Activated CD4-positive, alpha-beta T cell treated with anti-CD3 and anti-CD28 coated beads for 48 hours (primary cell): ENCODE results near the gene DNAJC8.

Experiments used
- DNase-seq: peaks from one replicate; pipeline ENCODE4 v3.0.0-alpha.2; 2020

The DNAJC8 gene

DNA sequence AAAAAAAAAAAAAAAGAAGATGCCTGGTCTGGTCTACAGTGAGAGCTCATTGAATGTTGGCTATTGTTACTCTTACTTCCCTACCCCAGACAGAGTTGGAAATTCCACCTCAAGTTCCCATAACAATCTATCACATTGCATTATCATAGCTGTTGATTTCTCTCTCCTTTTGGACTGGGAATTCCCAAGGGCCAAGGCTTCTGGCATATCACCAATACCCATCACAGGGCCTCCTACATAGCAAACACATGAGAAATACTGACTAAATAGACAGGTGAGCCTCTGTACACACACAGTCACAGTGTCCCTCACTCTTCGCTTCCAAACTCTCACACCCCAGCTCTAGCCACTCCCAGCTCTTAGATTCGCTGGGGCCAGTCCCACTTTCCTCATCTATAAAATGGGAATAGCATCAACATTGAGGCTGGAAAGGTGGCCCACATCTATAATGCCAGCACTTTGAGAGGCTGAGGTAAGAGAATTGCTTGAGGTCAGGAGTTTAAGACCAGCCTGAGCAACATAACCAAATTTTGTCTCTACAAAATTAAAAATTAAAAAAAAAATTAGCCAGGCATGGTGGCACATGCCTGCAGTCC lies 62.7 kb downstream of the DNAJC8 start:
- DNase-seq = no peak

DNA sequence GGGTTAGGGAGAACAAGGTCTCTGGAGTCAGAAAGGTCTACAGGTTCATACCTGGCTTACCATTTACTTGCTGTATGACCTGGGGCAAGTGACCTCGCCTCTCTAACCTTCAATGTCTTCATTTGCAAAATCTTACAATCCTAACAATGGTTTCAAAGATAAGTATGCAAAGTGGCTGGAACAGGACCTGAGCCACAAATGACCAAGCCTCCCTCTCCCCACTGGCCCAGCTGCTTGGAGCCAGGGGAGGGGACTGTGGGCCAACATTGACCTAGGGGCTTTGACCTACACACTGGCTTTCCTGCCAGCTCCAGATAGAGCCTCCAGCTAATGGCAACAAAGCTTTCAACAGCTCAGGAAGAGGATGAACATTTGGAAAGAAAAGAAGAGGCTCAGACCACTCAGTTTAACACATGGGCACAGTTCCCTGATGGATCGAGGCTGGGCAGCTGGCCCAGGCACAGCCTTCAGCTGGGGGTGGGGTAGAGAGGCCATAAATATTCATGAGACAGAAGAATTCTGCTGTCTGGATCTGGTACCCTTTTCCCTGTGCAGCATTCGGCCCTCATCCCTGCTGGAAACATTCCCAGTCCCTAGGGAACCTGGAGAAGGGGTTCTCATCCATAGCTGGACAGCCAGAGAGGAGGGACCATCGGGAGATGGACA lies 69.2 kb downstream of the DNAJC8 start:
- no peak for DNase-seq

DNA sequence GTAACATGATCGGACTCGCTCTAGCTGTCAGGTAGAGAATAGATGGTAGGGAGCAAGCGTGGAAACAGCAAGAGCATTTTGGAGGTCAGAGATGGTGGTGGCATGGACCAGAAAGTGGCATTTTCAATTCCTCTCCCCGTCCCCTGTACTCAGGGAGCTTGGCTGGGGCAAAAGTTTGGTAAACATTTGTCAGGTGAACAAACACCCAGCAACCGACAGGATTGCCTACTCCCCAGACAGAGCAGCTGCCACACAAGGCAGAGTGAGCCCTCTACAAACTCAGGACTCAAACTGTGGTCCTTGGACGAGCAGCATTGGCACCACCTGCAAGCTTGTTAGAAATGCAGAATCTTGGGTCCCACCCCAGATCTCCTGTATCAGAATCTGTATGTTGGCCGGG lies 70.7 kb downstream of the DNAJC8 start:
- no peak for DNase-seq

DNA sequence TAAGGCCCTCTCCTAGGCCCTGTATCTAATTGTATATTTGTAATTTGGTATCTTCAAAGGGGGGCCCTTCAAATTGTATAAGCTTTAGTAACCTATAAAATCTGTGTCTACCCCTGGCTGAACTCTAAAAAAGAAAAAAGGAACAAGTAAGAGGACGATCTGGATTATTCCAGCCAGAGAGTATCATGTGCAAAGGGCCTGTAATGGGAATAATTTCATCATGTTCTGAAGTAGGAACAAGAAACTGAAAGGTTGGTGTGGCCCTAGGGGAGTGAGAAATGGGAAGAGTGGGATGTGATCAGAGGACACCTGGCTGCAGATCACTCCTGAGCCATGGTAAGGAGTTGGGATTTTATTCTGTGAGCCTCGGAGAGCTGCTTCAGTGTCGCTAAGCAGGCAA lies 71.1 kb downstream of the DNAJC8 start:
- DNase-seq = no peak

DNA sequence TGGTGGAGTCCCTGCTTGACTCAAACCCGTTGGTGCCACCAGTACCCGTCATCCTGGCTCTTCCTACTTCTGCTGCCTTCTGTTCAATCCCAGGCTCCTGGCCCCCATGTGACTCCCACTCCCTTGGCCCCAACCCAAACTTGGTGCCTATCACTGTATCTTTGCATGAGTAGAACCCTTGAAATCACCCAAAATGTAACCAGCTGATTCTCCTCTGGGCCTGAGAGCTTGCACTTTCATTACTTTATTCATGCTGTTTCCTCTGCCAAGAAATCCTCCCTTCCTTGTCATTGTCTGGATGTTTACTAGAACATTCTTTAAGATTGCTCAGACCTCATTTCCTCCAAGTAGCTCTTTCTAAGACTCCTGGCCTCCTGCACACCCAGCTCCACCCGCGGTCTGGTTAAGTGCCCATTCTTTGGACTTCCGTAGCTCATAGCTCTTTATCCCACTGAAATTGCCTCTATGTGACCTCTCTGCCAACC lies 72.0 kb downstream of the DNAJC8 start:
- DNase-seq = no peak

DNA sequence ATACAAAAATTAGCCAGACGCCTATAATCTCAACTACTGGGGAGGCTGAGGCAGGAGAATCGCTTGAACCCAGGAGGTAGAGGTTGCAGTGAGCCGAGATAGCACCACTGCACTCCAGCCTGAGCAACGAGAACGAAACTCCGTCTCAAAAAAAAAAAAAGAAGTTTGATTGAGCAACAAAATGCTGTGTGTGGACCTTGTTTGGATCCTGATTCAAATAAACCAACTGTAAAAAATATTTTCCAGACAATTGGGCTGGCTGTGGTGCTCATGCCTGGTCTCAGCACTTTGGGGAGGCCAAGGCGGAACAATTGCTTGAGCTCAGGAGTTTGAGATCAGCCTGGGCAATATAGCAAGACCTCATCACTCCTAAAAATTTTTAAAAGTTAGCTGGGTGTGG lies 73.1 kb downstream of the DNAJC8 start:
- DNase-seq = no peak

DNA sequence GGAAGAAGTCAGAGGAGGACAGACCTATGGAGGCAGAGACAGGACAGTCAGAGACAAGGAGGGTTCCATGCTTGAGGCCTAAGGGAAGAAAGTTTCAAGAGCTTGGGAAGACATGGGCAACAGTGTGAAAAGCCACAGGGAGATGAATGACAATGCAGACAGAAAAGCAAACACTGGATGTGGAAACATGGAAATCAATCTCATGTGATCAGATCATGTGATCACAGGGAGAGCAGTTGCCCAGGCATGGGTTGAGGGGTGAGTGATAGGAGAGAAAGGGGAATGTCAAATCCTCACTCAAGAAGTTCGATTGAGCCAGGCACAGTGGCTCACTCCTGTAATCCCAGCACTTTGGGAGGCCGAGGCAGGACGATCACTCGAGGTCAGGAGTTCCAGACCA lies 73.6 kb downstream of the DNAJC8 start:
- no peak for DNase-seq

DNA sequence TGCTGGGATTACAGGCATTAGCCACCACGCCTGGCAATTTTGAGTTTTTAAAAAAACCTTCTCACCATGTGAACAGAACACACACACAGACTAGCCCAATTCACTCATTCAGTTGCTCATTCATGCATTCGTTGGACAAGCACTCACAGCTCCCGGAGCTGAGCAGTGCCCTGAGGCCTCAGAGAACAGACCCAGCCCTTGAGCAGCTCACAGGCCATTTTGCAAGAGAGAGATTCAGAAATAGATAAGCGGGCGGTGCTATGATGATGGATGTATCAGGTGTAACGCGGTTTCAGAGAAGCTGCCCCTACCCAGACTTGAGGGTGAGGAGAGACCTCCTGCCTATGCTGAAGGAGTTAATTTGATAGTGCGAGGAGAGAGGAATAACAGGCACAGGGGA lies 74.9 kb downstream of the DNAJC8 start:
- no peak for DNase-seq

DNA sequence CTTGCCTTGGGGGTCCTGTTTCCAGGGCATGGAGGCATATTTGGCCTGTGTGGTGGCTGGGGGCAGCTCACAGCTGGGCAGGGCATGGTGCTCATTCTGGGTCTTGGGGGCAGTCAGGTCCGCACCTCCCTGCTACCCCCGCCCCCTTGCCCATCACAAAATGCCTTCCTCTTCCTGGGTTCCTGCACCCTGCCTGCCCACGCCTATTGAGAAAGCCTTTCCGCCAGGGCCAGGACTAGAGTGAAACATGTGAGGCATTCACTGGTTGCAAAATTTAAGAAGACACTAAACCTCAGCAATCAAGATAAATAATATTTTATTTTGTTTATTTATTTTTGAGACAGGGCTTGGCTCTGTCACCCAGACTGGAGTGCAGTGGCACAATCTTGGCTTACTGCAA lies 76.0 kb downstream of the DNAJC8 start:
- no peak for DNase-seq

DNA sequence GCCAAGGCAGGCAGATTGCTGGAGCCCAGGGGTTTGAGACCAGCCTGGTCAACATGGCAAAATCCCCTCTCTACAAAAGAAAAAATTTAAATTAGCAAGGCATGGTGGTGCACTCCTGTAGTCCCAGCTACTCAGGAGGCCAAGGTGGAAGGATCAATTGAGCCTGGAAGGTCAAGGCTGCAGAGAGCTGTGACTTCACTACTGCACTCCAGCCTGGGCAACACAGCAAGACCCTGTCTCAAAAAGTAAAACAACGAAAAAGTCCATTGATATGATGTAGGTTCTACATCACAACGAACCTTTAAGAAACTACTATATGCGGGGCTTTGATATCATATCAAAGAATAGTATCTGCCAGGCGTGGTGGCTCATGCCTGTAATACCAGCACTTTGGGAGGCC lies 77.2 kb downstream of the DNAJC8 start:
- no peak for DNase-seq

DNA sequence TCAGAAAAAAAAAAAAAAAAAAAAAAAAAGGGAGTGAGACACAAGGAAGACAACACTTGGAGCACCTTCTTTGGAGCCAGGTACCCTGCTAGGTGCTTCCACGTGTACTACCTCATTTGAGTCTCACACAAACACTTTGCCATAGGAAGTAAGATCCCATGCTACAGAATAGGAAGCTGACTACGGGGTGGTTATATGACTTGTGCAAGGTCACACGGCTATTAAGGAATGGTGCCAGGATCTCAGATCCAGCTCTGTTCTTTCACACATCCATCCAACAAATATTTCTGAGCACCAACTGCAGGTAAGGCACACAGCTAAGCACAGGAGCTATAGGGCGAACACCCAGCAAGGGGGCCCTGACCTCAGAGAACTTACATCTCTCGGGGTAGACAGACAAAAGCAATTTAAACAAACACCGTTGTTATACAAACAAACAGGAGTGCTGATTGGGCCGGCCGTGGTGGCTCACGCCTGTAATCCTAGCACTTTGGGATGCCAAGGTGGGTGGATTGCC lies 78.7 kb downstream of the DNAJC8 start:
- no peak for DNase-seq
